ENCODE measurements around the gene ATP7A.
"Not testable (repeated sequence)": the region's sequence is repeated elsewhere in the genome, so short reads cannot be mapped to it uniquely, and the experiment has no call there.

ATP7A gene

DNA sequence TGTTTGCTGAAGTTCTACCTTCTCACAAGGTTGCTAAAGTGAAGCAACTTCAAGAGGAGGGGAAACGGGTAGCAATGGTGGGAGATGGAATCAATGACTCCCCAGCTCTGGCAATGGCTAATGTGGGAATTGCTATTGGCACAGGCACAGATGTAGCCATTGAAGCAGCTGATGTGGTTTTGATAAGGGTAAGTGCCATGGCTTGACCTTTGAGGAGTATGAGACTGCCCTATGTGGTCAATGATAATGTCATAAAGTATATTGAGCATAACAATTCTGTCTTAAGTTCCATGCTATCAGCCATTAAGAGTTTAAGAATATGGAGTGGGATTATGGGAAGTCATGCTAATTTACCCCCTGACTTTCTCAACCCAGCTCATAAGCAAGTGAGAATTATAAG is 132.1 kb downstream of the ATP7A start:
- DNase-seq = no peak

DNA sequence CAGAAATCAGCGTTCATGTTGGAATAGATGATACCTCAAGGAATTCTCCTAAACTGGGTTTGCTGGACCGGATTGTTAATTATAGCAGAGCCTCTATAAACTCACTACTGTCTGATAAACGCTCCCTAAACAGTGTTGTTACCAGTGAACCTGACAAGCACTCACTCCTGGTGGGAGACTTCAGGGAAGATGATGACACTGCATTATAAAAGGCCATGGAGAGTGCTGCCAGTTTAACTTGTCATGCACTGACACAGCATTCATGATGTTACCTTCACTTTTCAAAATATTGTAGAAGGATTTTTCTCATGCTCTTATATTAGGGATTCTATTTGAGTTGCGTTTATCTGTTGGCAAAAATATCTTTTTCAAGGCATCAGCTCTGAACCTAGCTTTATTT is 135.9 kb downstream of the ATP7A start:
- DNase-seq = no peak

DNA sequence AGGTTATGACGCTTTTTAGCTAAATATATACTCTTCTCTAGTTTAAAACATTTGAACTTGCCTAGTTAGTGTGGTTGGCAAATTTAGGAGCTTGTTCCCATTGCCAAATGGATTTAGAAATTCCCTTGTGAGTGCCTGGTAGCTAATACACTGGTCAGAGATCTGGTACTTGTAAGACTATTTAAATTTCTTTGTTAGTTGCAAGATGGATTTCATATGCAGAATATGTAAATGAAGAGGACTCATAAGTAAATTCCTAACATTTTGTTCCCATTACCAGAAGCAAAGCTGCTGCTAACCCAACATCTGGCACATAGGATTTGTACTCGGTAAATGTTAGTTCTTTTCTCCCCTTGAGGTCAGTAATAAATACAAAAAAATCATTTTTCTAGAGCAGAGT is 137.6 kb downstream of the ATP7A start:
- no peak for DNase-seq

DNA sequence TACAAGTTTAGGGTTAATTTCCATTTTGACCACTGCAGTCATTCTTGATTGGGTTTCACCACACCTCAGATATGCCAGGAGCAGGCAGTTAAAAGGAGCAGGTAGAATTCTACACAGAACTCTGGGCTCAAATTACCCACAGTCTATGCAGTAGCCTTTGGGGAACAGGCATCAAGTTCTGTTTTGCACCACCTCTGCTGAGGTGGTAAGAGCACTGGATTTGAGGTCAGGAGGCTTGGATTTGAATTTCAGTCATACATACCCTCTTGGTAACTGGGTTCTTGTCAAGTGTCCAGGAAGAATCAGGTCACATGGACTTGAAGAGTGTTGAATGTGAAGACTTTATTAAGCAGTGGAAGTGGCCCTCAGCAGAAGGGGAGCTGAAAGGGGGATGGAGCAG is 153.2 kb downstream of the ATP7A start:
- no peak for DNase-seq

DNA sequence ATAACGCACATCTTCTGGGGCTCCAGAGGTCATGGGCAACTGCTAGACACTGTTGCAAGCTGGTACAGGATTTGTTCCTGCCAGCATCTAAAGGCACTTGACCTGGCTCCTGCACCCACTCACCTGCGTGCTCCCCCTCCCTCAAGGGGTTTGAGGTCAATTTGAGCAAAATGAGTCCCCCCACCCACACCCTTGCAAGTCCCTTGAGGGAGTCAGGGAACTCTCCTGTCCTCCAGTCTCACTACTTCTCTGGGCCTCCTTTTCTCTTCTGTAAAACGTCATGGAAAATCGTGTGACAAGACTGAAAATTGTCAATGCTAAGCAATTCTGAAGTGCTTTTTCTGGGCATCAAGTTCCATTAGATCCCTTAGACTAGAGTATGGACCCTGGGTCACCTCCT is 153.7 kb downstream of the ATP7A start:
- no peak for DNase-seq

DNA sequence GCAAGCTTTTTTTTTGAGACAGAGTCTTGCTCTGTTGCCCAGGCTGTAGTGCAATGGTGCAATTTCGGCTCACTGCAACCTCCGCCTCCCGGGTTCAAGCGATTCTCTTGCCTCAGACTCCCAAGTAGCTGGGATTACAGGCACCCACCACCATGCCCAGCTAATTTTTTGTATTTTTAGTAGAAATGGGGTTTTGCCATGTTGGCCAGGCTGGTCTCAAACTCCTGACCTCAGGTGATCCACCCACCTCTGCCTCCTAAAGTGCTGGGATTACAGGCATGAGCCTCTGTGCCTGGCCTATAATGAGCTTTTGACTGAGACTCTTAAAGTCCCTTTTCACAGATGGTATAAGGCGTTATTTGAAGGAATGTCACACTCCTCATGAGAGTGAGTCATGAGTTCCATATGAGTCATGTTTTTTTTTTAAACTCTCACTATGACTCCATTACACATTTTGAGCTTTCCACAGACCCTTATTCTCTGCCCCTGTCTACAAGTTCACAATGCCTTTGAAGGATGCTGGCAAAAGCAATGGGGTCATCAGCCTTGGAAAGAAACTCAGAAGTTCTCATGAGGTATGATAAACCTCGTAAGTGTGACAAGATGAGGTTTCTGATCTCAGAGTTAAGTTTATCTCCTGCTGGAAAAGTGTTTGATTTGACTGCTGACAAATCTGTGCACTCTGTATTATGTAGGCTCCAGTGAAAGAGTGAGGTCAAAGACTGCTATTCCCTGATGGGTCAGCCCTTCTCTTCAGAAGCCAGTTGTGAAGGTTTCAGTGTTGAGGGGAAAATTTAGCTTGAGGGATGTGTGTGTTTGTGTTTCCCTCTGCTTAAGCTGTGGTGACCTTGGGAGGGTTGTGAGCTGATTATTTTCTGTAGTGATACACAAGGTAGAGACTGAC is 154.5 kb downstream of the ATP7A start:
- DNase-seq = not testable (repeated sequence)

DNA sequence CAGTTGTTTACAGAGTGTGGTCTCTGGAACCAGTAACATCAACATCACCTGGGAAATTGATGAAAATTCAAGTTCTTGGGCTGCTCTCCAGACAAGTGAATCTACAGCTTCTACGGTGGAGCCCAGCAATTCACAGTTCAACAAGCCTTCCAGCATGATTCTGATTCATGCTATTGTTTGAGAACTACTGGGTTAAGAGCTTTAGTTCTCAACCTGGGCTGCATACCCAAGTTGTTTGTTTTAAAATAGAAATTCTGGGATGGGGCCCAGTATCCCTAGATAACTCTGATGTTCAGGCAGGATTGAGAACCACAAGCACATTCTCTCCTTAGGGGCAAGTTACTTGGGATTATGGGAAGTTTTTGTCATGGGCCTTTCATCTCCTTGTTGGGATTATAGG is 155.6 kb downstream of the ATP7A start:
- no peak for DNase-seq

DNA sequence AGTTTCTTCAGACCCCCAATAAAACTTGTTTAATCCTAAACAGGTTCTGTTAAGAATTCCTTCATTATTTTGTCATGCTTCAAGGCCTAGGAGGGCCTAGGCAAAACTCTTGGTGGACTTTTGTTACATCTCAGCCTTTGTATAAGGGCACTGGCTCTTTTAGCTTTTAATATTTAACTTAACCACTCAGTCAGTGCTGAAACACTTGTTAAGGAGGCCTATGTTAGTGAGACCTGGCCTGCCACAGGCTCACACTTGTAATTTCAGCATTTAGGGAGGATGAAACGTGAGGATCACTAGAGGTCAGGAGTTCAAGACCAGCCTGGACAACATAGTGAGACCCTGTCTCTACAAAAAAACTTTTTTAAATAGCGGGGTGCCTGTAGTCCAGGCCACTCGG is 160.8 kb downstream of the ATP7A start:
- no peak for DNase-seq

DNA sequence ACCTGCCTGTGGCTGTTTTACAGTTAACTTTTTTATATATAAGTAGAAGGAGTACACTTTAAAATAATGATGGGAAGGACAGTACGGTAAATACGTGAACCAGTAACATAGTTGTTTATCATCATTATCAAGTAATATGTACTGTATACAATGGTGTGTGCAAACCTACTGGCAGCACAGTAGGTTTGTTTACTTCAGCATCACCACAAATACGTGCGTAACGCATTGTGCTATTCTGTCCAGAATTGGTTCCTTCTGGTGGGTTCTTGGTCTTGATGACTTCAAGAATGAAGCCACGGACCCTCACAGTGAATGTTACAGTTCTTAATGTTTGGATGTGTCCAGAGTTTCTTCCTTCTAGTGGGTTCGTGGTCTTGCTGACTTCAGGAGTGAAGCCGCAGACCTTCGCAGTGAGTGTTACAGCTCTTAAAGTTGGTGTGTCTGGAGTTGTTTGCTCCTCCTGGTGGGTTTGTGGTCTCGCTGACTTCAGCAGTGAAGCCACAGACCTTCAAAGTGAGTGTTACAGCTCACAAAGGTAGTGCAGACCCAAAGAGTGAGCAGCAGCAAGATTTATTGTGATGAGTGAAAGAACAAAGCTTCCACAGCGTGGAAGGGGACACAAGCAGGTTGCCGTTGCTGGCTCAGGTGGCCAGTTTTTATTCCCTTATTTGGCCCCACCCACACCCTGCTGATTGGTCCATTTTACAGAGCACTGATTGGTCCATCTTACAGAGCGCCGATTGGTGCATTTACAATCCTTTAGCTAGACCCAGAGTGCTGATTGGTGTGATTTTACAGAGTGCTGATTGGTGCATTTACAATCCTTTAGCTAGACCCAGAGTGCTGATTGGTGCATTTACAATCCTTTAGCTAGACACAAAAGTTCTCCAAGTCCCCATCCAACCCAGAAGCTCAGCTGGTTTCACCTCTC is 162.9 kb downstream of the ATP7A start:
- peak; percentile 59 for DNase-seq

DNA sequence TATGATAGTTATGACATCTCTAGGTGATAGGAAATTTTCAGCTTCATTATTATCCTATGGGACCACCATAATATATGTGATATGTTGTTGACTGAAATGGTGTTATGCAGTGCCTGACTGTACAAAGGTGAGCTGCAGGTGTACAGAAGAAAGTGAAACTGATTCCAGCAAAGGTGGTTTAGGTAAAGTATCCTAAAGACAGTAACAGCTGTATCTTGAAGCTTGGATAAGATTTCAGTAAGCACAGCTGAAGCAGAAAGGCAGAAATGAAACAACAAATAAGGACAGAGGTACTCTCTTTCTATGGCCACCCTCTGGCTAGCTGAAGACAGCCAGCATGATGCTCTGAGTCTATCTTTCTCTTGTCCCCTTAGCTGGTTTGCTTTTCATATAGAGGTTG is 163.6 kb downstream of the ATP7A start:
- no peak for DNase-seq

DNA sequence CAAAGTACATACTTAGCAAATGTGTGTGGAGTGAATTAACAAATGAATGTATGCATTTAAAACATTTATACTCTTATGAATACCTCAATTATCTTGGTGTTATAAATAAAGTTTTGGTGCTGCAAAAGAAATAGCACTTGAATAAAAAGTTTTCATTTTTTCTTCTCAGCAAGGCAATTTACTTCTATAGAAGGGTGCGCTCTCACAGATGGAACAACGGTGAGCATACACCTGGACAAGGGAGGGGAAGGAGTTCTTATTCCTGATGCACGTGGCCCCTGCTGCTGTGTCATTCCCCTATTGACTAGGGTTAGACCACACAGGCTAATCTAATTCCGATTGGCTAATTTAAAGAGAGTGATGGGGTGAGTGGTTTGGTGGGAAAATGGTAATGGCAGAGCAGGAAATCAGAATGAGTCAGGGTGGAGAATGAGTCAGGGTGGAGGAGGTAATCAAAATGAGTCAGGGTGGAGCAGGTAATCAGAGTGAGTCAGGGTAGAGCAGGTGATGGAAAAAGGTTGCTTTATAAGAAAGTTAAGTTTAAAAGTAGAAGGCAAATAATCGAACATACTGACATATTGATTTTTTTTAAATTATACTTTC is 165.4 kb downstream of the ATP7A start:
- DNase-seq = no peak

DNA sequence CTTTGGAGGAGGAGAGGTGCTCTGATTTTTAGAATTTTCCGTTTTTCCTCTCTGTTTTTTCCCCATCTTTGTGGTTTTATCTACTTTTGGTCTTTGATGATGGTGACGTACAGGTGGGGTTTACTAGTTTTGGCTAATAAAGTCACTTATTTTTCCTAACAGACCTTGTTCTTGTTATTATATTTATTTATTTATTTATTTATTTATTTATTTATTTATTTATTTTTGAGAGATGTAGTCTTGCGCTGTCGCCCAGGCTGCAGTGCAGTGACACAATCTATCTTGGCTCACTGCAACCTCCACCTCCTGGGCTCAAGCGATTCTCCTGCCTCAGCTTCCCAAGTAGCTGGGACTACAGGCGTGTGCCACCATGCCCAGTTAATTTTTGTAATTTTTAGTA is 170.9 kb downstream of the ATP7A start:
- DNase-seq = not testable (repeated sequence)

DNA sequence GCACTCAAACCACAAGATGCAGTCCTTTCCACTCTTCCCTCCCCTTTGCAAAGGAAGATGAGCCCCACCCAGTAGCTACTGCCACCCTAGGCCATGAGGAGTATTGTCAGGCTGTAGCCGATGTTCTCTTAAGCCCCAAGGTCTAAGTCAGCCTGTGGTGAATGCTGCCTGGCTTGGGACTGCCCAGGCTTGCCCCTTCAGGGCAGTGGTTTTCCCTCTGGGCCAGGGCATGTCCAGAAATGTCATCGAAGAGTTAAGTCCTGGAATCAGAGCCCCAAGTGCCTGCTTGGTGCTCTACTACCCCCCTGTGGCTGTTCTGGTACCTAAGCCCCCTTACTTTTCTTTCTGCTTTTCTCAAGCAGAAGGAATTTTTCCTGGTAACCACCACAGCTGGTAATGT is 181.8 kb downstream of the ATP7A start:
- no peak for DNase-seq

DNA sequence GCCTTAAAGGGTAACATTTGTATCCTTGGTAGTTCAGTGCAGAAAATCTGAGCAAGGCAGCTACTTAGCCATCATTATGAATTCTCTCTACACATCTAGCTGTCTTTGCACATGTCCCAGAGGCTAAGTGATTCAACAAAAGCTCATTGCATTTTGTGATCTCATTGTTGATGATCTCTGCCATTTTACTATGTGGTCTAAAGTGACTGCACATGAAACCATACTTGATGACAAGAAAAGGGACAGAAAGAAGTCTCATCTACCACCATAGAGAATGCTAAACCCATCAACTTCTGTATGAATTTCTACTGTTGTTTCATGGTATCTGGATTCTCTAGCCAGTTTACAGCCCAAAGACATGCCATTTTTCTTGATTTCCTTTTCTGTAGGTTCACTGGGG is 187.6 kb downstream of the ATP7A start:
- no peak for DNase-seq
